ENCODE measurements around the gene MED10. TPM values are rescaled to one million over a fixed set of nuclear protein-coding genes. Genes with fewer than 3 reads are reported as not detected.

The MED10 gene
- total RNA-seq, 4 donors from 2014 or later = 20.3 to 41.4 (median 27.9) TPM

GRCh38 chr5:6396043-6396442 is 17.7 kb upstream of the MED10 start:
- H3K9me3 ChIP-seq = peaks cover 0 to 4% (median 0%) of the 10 kb centered on the region in 4 donors
- no peaks in the 10 kb centered on the region for H3K4me1 ChIP-seq
- H3K27me3 ChIP-seq = no peaks in the 10 kb centered on the region
- no peak overlapping the region for H3K27ac ChIP-seq
- DNase-seq (ENCODE audit: low spot score in 2 of 2) = no peak
- H3K4me3 ChIP-seq = no peak overlapping the region
- H3K36me3 ChIP-seq = no peaks in the 10 kb centered on the region
- TF ChIP-seq POLR2A (IDR thresholded peaks at IDR 0.05) = no peak
- TF ChIP-seq CTCF (IDR thresholded peaks at IDR 0.05) = no peak
- no peak for TF ChIP-seq EP300 (IDR thresholded peaks at IDR 0.05)
- WGBS, 2 donors = 86 to 92% methylated on average over 8 of the region's 8 CpGs

GRCh38 chr5:6395621-6396020 is 17.3 kb upstream of the MED10 start:
- Histone ChIP-seq H3K9me3 (peaks cover 0 to 4% (median 0%) of the 10 kb centered on the region in 4 donors), H3K4me3 (no peak overlapping the region), H3K27me3 (no peaks in the 10 kb centered on the region), H3K27ac (no peak overlapping the region), H3K4me1 (no peaks in the 10 kb centered on the region), H3K36me3 (no peaks in the 10 kb centered on the region)
- DNase-seq (ENCODE audit: low spot score in 2 of 2) = no peak
- no peak for TF ChIP-seq EP300 (IDR thresholded peaks at IDR 0.05)
- no peak for TF ChIP-seq POLR2A (IDR thresholded peaks at IDR 0.05)
- no peak for TF ChIP-seq CTCF (IDR thresholded peaks at IDR 0.05)
- 85 to 93% methylated on average over 3 of the region's 3 CpGs for WGBS, 2 donors

GRCh38 chr5:6395102-6395445 is 16.7 kb upstream of the MED10 start:
- Histone ChIP-seq H3K36me3 (no peaks in the 10 kb centered on the region), H3K9me3 (peaks cover 0 to 4% (median 0%) of the 10 kb centered on the region in 4 donors), H3K4me3 (no peak overlapping the region), H3K27me3 (no peaks in the 10 kb centered on the region), H3K4me1 (no peaks in the 10 kb centered on the region), H3K27ac (no peak overlapping the region)
- TF ChIP-seq EP300 (IDR thresholded peaks at IDR 0.05) (no peak), POLR2A (IDR thresholded peaks at IDR 0.05) (no peak), CTCF (IDR thresholded peaks at IDR 0.05) (no peak)
- no peak for DNase-seq (ENCODE audit: low spot score in 2 of 2)
- 73 to 77% methylated on average over 7 of the region's 7 CpGs for WGBS, 2 donors

- Histone ChIP-seq H3K4me1 (no peaks in the 10 kb centered on the region), H3K4me3 (no peak overlapping the region), H3K27ac (no peak overlapping the region), H3K36me3 (no peaks in the 10 kb centered on the region), H3K9me3 (peaks cover 0 to 4% (median 0%) of the 10 kb centered on the region in 4 donors), H3K27me3 (no peaks in the 10 kb centered on the region)
- WGBS, 2 donors = 88 to 92% methylated on average over 7 to 12 of the region's 12 CpGs
- no peak for TF ChIP-seq POLR2A (IDR thresholded peaks at IDR 0.05)
- no peak for TF ChIP-seq CTCF (IDR thresholded peaks at IDR 0.05)
- TF ChIP-seq EP300 (IDR thresholded peaks at IDR 0.05) = no peak
- no peak for DNase-seq (ENCODE audit: low spot score in 2 of 2)
Observed at GRCh38 chr5:6394429-6395101, 16.2 kb upstream of the MED10 start.

- Histone ChIP-seq H3K9me3 (peaks cover 0 to 4% (median 0%) of the 10 kb centered on the region in 4 donors), H3K27ac (no peak overlapping the region), H3K4me1 (no peaks in the 10 kb centered on the region), H3K36me3 (no peaks in the 10 kb centered on the region), H3K4me3 (no peak overlapping the region), H3K27me3 (no peaks in the 10 kb centered on the region)
- no peak for DNase-seq (ENCODE audit: low spot score in 2 of 2)
- TF ChIP-seq EP300 (IDR thresholded peaks at IDR 0.05) (no peak), CTCF (IDR thresholded peaks at IDR 0.05) (no peak)
- 78 to 80% methylated on average over 2 of the region's 2 CpGs for WGBS, 2 donors
Observed at GRCh38 chr5:6393596-6394194, 15.3 kb upstream of the MED10 start.
